NT2/D1 (cell line): ENCODE data around the gene MAST1.

ENCODE experiments used
- SUZ12 ChIP-seq: IDR thresholded peaks from 2 replicates; pipeline ENCODE4 v1.6.1; 2011; ENCODE audit not compliant: insufficient read length, insufficient read depth; ENCODE audit errors: extremely low read depth
- YY1 ChIP-seq: IDR thresholded peaks from 2 replicates; pipeline ENCODE4 v1.6.1; 2011; ENCODE audit not compliant: insufficient read length, insufficient read depth
- ZNF274 ChIP-seq: IDR thresholded peaks from 2 replicates; pipeline ENCODE4 v1.6.1; 2011; ENCODE audit warnings: mild to moderate bottlenecking, low read depth, low read length

- TF ChIP-seq ZNF274 = no peak
- no peak for TF ChIP-seq YY1
- no peak for TF ChIP-seq SUZ12
Observed at GRCh38 chr19:12794971-12795381, 43.3 kb upstream of the MAST1 start.
